NCI-H2196 treated with DMSO at 0.1 percent for 48 hours (cell line): Measurements from ENCODE around the gene GALNT8.
"Not testable (repeated sequence)": the region's sequence is repeated elsewhere in the genome, so short reads cannot be mapped to it uniquely, and the experiment has no call there.

Experiments used
- DNase-seq: peaks from one replicate; lab custom pipeline; 2025; ENCODE audit not compliant: unreplicated experiment; lab: John Stamatoyannopoulos, UW

Gene GALNT8

DNA sequence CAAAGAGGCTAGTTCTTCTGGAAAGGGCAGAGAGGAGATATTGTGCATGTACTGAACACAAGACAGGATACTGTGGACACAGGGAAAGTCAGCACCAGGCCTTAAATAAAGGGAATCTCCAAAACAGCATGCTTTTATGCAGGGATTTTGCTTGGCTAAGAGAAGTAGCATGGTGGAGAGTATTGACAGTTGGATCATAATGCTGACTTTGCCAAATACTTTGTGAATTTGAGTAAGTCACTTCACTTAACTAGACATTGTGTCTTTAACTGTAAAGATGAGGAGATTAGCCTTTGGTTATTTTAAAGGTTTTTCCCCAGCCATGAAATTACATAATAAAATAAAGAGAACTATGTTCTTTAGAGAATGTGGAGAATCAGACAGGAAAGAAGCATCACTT, 24.5 kb downstream of the GALNT8 start:
- no peak for DNase-seq

DNA sequence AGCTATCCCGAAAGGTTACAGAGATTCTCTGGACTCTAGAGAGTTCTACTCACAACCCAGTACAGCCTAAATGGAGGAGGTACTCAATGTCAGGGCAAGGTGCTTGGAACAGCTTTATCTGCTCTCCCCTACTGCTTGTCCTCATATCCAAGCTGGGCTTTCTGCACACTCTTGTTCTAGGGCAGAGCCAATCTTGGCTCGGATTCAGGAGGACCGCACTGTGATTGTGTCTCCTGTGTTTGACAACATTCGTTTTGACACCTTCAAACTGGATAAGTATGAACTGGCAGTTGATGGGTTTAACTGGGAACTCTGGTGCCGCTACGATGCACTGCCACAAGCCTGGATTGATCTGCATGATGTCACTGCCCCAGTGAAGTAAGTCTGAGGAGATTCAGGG, 25.0 kb downstream of the GALNT8 start:
- DNase-seq, result no peak

DNA sequence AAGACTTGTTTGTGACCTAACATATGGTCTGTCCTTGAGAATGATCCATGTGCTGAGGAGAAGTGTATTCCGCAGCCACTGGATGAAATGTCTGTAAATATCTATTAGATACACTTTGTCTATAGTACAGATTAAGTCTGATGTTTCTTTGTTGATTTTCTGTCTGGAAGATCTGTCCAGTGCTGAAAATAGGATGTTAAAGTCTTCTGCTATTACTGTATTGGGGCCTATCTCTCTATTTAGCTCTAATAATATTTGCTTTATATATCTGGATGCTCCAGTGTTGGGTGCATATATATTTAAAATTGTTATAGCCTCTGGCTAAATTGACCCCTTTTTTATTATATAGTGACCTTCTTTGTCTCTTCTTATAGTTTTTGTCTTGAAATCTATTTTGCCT, 31.5 kb downstream of the GALNT8 start:
- DNase-seq, result not testable (repeated sequence)

DNA sequence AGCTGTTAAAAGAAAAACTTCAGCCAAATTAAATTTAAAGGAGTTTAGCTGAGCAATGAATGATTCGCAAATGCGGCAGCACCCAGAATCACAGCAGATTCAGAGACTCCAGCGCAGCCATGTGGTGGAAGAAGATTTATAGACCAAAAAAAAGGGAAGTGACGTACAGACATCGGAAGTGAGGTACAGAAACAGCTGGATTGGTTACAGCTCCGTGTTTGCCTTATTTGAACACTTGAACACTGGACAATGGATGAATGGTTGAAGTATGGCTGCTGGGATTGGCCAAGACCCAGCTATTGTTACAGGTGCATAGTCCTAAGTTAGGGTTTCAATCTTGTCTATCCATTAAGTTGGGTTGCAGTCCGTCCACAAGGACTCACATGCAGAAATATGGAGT, 42.6 kb downstream of the GALNT8 start:
- no peak for DNase-seq

DNA sequence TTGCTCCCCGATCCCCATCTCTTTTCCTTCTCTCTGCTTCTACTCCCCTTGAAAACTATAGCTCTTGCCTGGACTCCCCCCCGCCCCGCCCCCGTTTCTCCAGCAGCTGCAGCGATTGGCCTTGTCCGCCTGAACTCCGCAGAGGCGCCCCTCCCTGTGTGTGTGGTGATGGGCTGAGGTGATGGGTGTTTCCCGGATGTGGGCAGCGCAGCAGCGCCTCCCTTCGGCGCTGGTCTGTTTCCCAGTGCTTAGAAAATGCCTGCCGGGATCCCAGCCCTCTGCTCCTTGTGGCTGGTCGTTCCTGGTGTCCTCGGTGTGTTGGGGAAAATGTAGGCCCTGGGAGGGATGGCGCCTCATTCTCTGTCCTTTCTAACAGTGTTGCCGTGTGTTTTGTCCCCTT, 43.3 kb downstream of the GALNT8 start:
- no peak for DNase-seq

DNA sequence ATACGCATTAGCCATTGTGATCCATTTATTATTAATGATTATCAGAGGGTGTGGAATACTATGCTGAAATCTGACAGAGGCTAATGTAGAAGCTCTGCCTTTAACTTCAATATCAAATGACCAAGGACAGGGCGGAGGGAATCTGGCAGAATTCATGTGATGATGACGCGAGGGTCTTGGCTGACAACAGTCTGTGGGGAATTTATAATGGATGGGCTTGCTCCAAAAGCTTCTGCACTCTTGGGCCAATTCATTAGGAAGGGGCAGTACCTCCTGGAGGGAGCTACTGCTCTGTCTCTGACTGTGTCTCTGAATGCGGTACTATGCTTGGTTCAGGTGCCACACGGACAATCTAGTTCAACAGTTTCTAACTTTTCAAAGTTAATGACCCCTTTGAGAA, 46.2 kb downstream of the GALNT8 start:
- no peak for DNase-seq

DNA sequence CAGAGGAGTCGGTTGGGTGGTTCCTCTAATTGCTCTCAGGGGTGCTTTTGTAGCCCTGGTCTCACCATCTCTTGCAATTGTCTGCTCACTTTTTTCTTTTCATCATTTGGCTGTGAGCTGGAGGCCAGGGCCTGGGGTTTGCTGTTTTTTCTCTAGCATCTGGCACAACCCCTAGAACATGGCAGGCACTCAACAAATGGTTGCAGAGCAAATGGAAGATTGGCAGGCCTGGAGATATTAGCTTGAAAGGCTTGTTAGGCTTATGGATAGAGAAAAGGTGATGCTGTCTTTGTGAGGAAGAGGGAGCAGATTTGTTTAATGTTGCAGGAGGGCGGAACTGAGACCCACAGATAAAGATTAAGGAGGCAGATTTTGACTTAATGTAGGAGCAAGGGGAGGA, 47.0 kb downstream of the GALNT8 start:
- no peak for DNase-seq

DNA sequence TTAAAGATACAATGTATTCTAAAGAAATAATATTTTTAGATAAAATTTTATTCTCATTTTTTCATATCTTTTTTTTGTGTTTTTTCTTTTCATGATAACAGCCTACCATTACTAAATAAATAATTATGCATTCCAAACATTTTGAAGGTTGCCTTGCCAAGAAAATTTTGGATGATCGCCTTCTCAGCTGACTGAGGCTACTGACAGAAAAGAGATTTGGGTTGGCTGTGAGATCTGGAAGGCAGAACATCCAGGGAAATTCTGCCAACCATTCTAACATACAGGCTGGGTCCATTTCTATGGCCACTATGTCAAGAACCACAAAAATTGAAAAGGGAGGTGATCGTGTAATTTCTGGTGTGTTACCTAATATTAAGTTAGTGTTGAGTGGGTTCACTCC, 48.1 kb downstream of the GALNT8 start:
- DNase-seq, result no peak

DNA sequence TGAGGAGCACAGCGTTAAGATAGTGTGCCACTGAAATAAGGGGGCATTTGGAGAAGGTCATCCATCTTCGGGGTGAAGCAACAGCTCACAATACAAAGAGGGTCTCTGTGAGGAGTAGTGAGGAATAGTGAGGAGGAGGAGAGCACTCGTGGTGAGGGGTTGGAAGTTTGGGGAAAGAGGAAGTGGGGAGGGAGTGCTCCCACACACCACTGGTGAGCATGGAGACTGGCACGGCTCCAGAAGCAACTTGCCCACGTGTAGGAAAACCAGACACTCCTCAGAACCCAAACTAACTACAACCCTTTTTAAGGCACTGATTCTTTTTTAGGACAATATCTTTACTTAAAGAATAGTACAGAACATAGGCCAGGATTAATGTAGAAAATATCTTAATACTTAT, 48.9 kb downstream of the GALNT8 start:
- DNase-seq, result no peak

DNA sequence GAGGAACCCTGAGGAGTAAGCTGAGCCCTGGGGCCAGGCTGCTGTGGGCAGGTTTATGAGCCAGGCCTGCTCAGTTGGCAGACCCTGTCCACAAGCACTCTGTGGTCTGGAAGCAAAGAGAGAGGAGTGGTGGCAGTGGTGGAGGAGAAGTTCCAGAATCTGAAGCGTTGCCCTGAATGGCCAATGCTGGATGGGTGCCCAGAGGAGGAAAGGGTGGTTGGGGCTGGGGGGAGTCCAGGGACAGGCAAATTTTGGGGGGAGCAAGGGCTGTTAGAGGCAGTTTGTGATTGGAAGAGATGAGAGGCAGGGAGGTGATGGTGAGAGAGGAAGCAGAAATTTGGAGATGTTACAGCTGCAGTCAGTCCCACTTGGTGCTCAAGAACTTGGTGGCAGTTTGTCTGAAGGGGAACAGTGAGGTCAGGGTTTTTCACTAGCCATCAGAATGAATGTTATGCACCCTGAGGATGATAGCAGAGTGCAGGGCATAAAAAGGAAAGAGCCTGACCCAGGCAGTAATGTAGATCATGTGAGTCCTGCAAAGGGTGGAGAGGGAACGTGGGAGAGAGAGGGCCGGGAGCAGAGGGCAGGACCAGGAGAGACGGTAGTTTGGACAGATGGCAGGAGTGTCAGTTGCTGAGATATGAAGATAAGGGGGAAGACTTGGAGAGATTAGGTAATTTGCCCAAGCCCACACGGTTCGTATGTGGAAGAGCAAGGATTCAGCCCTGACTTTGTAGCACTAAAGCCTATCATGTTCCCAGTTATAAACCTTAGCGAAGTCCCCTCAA, 51.2 kb downstream of the GALNT8 start:
- DNase-seq, result no peak

DNA sequence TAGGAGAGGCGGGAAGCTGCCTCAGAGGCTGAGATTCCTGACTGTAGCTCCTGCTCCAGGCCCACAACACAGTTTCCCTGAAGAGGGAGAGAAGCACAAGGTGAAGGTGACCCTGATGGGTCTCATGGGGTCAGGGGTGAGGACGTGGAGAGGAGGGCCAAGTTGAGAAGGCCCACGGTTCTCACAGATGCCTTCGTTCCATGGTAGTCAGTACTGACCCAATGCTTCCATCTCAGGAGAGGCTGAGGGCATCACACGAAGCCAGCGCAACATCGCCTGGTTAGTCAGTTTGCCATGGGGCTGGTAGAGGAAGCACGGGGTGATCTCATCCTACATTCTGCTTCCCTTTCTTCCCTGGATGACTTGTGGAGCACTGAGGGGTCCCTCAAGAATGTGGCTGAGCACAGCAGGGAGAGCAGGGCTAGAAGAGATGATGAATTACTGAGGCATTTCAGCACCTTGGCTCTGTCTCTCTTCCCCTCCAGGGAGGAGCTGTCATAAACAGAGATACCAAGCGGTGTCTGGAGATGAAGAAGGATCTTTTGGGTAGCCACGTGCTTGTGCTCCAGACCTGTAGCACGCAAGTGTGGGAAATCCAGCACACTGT, 51.9 kb downstream of the GALNT8 start:
- DNase-seq, result no peak

DNA sequence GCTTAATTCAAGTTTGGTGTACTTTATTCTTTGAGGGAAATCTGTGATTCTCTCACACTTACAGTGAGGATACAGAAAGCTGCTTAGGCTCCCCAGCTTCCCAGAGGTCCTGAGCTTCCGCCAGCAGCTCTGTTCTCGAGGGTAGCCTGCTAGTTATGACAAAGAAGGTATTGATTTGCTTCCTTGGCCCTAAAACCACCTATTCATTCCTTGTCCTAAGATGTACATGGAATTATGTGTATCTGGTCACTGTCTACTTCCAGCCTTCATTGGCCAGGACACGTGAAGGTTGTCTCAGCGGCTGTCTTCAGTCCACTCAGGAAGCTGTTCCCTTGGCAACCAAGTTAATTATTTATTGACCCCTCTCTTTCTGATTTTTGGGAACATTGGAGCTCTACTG, 55.7 kb downstream of the GALNT8 start:
- DNase-seq, result no peak

DNA sequence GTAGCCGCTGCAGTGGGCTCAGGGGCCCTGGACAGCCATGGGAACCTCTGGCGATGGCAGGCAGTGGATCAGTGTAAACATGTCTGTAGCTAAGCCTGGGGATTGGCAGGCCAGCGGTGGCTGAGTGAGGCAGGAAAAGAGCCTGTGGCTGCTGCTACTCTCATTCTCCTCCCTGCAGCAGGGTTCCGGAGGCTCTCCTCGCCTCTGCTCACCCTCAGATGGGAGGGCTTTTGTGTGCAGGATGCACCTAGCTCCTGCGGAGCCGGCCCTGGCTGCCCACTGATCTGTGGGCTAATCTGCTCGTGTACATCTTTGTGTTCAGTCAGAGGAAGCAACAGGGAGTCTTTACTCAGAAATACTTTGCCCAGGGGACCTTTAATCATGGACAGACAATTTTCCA, 59.5 kb downstream of the GALNT8 start:
- DNase-seq, result no peak

DNA sequence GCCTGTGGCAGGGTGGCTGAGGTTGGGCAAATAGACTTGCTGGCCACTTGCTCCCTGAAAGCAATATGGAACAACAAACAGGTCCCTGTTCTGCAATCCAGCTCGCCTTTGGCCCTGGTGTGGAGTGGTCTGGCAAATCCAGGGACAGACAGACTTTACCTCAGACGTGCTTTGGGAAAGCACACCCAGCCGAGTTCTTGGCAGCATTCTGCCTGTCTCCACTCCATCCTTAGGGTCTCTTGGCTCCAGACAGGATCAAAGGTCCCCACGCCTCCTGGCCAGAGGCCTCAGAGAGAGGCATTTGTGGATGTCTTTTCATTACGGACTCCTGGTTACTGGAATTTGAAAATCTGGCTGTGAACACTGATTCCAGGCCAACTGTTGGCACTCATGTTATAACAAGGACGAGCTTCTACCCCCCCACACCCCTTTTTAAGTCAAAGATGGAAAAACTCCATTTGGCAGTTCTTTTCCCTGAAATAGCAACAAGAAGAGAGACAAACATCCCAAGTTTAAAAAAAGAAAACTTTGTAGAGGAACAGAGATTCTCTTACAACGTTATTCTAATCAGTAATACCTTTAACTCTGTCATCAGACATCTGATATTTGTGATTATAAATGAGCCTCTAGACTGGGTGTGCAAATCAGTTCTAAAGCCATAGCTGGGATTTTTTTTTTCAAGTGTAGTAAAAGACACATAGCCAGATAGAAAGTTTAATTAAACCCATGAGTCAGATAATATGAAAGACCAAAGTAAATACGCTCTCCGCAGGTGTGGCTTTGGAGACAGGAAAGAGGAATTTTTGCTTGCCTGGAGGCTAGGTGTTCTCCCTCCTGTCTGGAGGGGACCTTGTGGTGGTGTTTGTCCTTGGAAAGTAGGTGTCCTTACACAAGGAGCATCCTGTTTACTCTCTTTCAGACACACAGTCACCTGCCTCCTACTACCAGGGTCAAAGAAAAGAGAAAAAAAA, 60.7 kb downstream of the GALNT8 start:
- DNase-seq, result no peak

DNA sequence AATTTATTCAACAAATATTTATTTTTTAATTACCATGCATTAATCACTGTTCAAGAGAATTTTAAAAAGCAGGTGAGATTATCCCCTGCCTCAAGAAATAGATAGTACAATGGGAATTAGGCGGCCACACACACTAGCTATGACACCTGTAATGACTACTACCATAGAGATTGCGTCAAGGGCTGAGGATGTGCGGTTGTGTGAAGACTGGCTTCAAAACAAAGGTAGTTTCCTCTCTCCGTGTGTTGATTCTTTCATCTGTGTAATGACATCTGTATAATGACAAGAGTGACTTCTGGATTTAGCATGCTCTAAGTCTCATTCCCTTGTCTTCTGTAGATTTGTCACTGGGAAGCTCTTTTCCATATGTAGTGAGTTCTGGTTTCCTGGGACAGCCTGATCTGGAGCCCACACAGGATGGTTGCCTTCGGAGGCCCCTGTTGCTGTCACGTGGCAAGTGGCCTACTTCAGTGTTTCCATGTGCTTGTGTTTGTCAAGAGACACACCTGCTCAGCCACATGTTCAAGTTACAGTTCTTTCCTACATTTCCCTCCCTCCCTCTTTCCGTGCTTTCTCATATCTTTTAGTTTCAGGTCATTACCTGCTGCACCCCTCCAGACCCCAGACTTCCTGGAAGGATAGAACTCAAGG, 64.3 kb downstream of the GALNT8 start:
- DNase-seq, result no peak

DNA sequence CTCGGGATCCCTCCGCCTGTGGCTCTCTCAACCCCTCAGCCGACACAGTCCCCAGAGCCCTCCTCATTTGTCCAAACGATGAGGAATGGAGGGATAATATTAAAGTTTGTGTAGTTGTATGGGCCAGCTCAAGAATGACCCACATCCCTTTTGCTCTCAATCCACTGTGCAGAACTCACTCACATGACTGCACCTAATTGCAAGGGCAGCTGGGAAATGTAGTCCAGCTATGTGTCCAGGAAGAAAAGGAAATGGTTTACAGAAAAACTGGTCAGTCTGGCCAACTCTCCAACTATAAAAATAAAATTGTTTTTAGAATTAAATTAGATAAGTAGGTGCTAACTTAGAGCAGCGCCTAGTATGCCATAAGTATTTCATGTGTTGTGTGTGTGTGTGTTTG, 66.6 kb downstream of the GALNT8 start:
- no peak for DNase-seq

DNA sequence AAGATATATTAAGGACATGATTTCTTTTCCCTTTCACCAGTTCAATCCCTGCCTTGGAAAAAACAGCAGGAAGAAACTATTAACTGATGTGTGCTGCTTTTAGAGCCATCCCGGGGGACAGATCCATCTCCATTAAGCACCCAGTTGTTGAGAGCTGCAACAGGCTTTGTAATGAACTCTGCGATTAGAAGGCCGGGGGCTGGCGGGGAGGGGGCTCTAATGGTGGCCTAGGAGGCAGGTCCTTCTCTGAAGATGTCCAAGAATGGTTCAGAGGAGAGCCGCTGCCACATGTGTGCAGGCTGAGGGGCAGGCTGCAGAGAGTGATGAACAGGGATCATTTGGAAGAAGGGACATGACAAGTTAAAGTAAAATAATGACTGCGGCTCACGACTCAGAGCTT, 67.8 kb downstream of the GALNT8 start:
- DNase-seq, result no peak

DNA sequence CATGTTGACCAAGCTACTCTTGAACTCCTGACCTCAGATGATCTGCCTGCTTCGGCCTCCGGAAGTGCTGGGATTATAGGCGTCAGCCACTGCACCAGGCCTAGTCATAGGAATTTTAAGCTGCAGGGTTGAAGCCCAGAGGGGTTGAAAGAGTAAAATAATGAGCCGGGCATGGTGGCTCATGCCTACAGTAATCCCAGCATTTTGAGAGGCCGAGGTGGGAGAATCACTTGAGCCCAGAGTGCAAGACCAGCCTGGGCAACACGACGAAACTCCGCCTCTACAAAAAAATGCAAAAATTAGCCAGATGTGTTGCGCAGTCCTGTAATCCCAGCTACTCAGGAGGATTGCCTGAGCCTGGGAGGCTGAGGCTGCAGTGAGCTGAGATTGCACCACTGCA, 69.6 kb downstream of the GALNT8 start:
- DNase-seq, result no peak

DNA sequence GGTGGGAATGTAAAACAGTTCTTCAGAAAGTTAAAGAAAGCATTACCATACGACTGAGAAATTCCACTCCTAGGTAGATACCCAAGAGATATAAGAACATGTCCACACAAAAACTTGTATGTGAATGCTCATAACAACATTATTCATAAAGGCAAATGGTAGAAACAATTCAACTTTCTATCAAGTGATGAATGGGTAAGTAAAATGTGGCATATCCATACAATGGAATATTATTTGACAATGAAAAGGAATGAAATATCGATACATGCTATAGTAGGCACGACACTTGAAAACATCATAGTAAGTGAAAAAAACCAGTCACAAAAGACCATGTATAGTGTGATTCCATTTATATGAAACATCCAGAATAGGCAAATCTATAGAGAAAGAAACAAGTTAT, 71.3 kb downstream of the GALNT8 start:
- DNase-seq, result no peak

DNA sequence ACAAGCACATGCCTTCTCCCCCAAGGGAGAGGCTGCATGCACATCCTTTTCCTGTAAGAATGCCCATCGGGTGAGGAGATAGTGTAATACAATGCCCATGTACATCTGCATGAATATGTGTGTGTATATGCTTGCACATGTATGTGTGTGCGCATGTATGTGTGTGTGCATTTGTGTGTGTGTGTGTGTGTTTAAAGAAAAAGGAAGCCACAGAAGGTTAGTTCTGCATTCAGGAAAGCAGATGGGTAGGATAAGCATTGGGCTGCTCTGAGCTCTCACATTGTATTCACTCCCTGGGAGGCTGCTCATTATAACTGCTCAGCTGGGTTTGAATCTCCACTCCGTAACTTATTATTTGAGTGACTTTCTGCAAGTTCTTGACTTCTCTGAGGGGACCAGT, 74.3 kb downstream of the GALNT8 start:
- no peak for DNase-seq

DNA sequence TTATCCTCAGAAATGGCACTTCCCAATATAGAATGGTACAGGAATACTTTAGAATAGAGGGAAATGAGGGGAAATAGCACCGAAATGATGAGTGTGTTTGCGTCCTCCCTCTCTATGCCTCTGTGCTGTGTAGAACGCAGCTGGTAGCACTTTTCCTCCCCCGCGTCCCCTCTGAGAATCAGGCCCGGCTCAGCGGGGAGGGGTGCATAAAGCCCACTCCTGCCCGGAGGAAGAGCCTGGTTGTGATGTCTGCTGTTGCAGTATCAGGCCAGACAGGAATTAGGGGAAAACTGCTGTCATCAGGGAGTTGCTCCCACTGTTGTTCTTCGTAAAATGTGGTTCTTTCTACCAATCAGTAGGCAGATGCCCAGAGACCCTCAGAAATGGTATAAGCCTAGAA, 76.0 kb downstream of the GALNT8 start:
- DNase-seq, result no peak
